Measurements from ENCODE around the gene LHPP.

- TF ChIP-seq ZNF274 (IDR thresholded peaks at IDR 0.05; ENCODE audit: low read depth, low read length) (no peak), YY1 (IDR thresholded peaks at IDR 0.05; ENCODE audit: insufficient read depth, insufficient read length) (no peak)
Measured at GRCh38 chr10:124574456-124575070, 112.9 kb downstream of the LHPP start.
